Measurements from ENCODE around the gene GOSR1.
"Not testable (repeated sequence)": the region's sequence is repeated elsewhere in the genome, so short reads cannot be mapped to it uniquely, and the experiment has no call there.

The GOSR1 gene

GRCh38 chr17:30506481-30506880 lies 29.3 kb downstream of the GOSR1 start:
- no peak for DNase-seq (ENCODE audit: low spot score)

- no peak for DNase-seq (ENCODE audit: low spot score)
Observed at GRCh38 chr17:30513346-30513745, 36.1 kb downstream of the GOSR1 start.

- DNase-seq (ENCODE audit: low spot score), result no peak
Observed at GRCh38 chr17:30514895-30515596, 37.8 kb downstream of the GOSR1 start.

GRCh38 chr17:30517786-30518185 lies 40.6 kb downstream of the GOSR1 start:
- DNase-seq (ENCODE audit: low spot score), result no peak

GRCh38 chr17:30519166-30519565 lies 42.0 kb downstream of the GOSR1 start:
- no peak for DNase-seq (ENCODE audit: low spot score)

- no peak for DNase-seq (ENCODE audit: low spot score)
Observed at GRCh38 chr17:30519707-30520106, 42.5 kb downstream of the GOSR1 start.

GRCh38 chr17:30520436-30520835 lies 43.2 kb downstream of the GOSR1 start:
- no peak for DNase-seq (ENCODE audit: low spot score)

GRCh38 chr17:30520882-30521281 lies 43.7 kb downstream of the GOSR1 start:
- no peak for DNase-seq (ENCODE audit: low spot score)

GRCh38 chr17:30521766-30522165 lies 44.6 kb downstream of the GOSR1 start:
- no peak for DNase-seq (ENCODE audit: low spot score)

- DNase-seq (ENCODE audit: low spot score), result not testable (repeated sequence)
Observed at GRCh38 chr17:30523236-30523635, 46.0 kb downstream of the GOSR1 start.

- no peak for DNase-seq (ENCODE audit: low spot score)
Observed at GRCh38 chr17:30524847-30525246, 47.6 kb downstream of the GOSR1 start.

GRCh38 chr17:30526401-30526800 lies 49.2 kb downstream of the GOSR1 start:
- DNase-seq (ENCODE audit: low spot score), result no peak

GRCh38 chr17:30528701-30529100 lies 51.5 kb downstream of the GOSR1 start:
- DNase-seq (ENCODE audit: low spot score), result not testable (repeated sequence)

GRCh38 chr17:30530346-30531025 lies 53.3 kb downstream of the GOSR1 start:
- no peak for DNase-seq (ENCODE audit: low spot score)

GRCh38 chr17:30532871-30533270 lies 55.7 kb downstream of the GOSR1 start:
- no peak for DNase-seq (ENCODE audit: low spot score)

- DNase-seq (ENCODE audit: low spot score), result no peak
Observed at GRCh38 chr17:30534298-30534697, 57.1 kb downstream of the GOSR1 start.

GRCh38 chr17:30534938-30535921 lies 58.0 kb downstream of the GOSR1 start:
- no peak for DNase-seq (ENCODE audit: low spot score)

- not testable (repeated sequence) for DNase-seq (ENCODE audit: low spot score)
Observed at GRCh38 chr17:30536846-30537245, 59.6 kb downstream of the GOSR1 start.

GRCh38 chr17:30537667-30538066 lies 60.5 kb downstream of the GOSR1 start:
- DNase-seq (ENCODE audit: low spot score), result not testable (repeated sequence)

- no peak for DNase-seq (ENCODE audit: low spot score)
Observed at GRCh38 chr17:30541802-30542201, 64.6 kb downstream of the GOSR1 start.

- DNase-seq (ENCODE audit: low spot score), result no peak
Observed at GRCh38 chr17:30543456-30543855, 66.2 kb downstream of the GOSR1 start.

GRCh38 chr17:30545024-30545423 lies 67.8 kb downstream of the GOSR1 start:
- no peak for DNase-seq (ENCODE audit: low spot score)
